ENCODE measurements around the gene GRPEL1.

Gene GRPEL1

DNA sequence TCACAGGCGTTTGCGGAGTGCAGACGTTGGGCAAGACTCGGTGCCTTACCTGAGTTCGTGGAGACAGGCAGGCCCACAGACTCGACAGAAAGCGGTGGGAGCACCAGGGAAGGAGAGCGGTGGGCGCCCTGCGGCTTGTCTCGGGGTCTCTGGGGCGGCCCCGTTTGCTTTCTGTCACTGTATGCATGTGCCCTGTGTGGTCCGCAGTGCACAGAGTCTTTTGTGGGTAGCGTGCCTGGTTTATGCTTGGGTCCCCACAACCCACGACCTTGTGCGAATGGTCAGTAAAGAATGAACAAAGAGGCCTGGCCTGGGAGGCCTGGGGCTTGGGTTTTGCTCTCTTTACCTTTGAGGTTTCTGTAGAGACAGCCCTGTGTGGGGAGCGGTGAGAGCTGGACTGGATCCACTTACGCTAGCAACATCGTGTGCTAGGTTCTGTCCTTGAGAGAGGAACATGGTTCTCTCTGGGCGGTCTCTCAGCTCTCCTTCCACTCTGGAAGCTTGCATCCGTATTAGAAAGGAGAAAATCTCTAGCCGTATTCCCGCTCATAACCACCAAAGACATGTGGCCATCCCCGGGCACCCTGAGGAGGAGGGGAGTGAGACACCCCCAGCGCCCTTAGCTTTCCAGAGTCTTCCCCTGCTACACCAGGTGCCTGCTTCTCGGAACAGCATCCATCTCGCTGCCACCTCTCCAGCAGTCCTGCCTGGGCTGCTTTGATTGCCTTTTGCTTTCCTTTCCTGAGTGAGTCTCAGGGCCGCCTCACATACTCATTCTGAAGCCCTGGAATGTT is 23.5 kb downstream of the GRPEL1 start:
- no peak for DNase-seq (ENCODE audit: low read depth)

DNA sequence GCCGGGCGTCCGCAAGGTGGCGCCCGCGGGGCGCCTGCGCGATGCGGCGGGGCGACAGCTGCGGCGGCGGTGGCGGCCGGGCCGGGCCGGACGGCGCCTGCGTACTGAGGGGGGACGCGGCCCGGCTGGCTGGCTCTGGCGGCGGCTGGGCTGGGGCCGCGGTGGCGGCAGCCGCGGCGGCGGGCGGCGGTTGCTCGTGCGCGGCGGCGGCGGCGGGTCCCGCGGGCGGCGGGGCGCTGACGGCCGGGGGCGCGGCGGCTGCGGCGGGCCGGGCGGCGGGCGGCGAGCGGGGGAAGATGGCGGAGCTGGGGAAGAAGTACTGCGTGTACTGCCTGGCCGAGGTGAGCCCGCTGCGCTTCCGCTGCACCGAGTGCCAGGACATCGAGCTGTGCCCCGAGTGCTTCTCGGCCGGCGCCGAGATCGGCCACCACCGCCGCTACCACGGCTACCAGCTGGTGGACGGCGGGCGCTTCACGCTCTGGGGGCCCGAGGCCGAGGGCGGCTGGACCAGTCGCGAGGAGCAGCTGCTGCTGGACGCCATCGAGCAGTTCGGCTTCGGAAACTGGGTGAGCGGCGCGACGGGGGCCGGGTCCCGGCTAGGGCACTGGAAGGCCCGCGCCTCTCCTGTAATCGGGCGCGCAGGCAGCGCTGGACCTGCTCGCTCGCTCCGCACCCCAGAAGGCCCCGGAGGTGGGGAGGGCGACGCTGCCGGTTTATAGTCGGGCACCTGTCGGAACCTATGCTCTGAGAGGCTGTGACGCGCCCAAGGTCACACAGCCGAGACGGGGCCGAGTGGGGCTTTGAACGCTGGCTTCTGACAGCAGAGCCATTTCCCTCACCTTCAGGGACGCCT is 24.4 kb downstream of the GRPEL1 start, which contains the start of gene TADA2B:
Gene TADA2B, plus strand, starts transcription at position 89 of the 853 bp plus-strand sequence. Its CDS starts 208 bp downstream, at position 297.
- DNase-seq (ENCODE audit: low read depth) = peak; percentile 13

DNA sequence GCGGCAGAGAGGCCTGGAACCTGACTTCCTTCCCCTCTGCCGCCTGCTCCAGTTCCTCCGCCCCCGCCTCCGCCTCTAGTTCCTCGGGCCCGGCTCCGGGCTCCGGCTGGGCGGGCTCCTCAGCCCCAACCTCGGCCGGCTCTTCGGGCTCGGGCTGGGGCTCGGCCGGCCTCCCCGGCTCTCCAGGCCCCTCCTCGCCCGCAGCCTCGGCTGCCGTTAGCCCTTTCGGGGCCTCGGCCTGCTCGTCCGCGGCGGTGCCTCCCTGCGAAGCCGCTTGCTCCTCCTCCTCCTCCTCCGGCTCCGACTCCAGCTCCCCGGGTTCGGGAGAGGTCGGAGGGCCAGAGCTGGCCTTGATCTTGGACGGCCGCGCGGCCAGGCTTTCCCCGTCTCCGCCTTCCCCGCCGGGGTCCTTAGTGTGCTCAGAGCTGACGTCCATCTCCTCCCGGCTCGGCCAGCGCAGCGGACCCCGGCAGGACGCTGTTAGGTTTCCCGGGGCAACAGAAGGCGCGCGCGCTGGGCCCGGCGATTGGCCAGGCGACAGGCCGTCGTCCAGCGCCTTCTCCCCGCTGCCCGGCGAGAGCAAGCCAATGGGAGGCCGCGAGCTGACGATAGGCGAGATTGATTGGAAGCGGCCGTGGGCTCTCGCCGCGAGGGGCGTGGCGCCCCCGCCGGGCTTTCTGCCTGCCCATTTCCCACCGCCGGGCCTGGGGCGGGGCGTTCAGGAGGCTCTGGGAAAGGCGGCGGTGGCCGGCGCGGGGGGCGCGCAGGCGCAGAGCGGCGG is 25.2 kb downstream of the GRPEL1 start:
- DNase-seq (ENCODE audit: low read depth) = peak; percentile 87

DNA sequence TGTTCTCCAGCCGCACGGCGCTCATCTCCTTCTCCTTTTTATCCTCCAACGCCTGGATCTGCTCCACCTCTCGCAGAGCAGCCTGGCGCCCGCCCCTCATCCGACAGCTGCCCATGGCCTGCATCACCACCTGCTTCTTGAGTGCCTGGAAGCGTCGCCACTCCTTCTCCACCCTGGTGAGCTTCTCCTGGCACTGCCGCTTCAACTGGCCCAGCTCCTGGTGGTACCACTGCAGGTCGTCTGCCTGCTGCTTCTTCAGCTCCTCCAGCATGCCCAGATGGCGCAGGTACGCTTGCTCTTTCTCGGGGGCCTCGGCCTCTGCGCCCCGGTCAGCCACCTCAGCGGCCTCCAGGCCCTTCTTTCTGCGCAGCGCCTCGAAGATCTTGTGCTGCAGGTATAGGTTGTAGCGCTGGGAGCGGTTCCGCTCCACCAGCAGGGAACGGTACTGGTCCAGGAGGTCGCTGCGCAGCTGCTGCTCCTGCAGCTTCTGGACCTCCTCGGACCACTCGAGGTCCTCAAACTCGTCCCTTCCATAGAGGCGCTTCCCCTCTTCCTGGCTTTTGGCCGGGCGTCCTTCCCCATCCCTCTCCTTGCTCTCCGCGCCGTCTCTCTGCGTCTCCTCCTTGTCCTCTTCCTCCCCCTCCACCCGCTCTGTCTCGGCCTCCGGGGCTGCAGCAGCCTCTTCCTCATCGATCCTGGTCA is 25.9 kb downstream of the GRPEL1 start:
- DNase-seq (ENCODE audit: low read depth) = no peak

DNA sequence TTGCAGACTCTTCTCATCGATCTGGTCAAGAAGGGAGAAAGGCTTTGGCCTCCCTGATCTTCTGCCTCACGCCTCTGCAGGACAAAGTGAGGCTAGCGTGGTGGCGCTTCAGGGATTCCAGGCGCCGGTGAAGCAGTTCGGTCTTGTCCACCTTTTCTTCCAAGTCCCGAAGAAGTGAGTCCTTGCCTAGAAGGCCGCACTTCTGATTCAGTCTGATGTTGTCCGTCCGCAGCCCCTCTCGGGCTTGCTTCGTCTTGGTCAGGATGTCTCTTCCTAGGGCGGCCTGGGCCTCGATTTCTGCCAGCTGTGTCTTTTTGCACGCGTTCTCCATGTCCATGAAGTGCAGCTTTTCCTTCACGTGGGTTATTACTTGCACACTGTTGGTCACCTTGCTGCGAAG is 26.6 kb downstream of the GRPEL1 start:
- no peak for DNase-seq (ENCODE audit: low read depth)

DNA sequence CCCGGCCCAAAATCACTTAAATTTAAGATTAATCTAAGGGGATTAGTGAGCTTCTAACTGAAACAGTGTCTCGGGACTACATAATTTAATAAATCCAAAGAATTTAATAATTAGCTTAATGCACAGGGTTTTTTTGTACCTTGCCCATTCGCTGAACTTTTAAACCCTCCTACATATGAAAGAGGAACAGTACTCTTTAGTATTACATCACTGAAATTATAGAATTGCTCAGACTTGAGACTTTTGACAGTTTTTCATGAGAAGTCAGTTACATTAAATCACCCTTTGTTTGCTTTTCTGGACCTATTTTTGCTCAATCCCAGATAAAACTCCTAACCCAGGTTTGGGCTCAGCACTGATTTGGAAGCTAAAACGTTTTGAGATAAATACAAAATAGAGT is 27.1 kb downstream of the GRPEL1 start:
- no peak for DNase-seq (ENCODE audit: low read depth)

DNA sequence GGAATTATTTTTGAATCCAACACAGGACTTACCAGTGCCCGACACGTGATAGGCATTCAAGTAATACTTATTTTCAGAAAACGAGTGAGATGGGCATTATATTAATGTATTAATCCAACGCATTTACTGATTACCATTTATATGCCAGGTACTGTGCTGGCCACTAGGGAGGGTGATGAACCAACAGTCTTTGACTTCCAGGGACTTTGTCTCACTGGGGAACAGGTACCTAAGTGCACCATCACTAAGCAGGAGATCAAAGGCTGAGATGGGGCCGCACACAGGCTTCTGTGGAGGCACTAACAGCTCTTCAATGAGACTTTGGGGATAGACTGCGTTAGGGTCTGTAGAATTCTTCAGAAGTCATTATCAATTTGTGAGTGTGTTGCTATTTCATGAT is 30.4 kb downstream of the GRPEL1 start:
- no peak for DNase-seq (ENCODE audit: low read depth)

DNA sequence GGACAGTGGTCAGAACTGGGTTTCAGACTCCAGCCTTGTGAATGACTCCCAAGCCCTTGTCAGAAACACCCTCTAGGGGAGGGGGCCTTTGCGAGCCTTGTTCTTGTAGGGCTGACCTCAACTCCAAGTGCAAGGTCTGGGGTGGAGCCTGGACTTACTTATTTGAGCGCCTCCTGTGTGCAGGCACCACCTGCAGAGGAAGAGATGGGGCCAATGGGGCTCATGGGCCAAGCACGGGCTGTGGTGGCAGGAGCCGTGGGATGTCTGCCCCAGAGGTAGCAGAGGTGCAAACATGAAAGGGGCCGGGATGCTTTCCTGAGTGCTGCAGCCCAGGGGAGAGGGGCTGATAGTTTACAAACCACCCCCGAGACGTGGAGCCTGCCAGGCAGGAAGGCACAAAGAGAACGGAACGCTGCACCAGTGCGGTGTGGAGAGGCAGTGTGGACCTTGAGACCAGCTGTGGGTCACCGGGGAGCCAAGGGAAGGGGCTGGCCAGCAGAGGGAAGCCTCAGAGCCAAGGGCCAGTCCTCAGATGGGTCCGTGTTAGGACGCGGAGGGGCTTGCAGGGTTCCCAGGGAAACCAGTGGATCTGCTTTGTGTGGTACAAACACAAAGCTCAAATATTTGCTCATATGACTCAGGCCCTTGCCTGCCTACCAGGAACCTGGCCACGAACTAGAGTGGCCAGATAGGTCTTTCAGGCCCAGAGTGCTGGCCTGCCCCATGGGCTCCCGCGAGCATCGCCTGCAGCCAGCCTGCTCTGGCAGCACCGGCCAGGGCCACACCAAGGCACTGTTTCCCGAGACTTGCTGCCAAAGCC is 33.4 kb downstream of the GRPEL1 start:
- no peak for DNase-seq (ENCODE audit: low read depth)

DNA sequence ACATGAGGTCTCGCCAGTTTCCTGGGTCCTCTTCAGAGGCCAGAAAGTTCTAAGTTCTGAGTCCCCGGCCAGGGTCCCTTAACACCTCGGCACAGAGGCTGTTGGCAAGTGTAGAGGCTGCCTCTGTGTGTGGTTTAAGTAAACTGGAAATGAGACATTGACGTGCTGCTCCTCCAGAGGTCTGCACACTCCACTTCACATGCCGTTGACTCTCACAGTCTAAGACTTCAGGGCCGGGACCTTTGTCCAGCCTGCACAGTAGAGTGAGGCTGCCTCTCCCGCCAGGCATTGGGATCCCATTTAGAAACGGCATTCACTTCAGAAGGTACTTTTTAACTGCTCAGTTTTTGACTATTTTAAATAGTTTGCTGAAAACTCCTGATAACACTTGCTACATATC is 35.3 kb downstream of the GRPEL1 start:
- no peak for DNase-seq (ENCODE audit: low read depth)

DNA sequence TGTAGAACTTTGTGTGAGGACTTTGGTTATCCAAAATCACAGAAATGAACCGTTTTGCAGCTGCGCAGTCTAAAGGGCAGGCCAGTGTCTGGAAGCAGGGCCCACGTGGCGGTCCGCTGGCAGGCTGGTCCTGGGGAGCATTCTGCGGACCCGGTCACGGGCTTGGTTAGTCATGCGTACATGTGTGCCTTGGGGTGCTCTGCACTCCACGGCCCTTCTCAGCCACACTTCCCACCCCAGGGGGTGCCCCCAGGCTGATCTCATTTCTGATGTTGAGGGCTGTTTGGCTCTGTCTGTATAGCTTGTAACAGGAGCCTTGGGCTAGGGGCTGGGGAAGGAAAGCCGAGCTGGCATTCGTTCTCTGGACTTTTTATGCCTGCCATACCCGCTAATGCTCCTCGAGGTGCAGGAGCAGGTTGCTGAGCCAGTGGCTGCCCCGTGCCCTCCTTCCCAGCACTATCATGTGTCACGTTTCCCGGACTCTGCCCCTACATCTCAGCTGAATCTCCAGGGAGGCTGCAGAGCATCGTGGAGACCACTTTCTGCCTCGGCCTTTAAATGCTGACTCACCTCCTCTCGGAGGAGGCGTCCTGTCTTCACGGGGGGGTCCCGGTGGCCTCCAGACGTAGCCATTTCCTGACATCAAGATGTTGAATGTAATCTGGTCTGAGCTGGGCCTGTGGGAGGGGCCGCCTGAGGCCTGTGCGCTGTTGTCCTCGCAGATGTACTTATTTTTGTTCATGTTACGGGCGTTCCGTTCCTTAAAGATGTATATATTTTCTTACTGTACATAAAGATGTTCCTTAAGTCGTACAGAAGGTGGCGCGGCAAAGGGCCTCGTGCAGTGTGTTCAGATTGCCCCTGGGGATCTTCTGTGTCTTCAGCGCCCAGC is 36.1 kb downstream of the GRPEL1 start:
- no peak for DNase-seq (ENCODE audit: low read depth)

DNA sequence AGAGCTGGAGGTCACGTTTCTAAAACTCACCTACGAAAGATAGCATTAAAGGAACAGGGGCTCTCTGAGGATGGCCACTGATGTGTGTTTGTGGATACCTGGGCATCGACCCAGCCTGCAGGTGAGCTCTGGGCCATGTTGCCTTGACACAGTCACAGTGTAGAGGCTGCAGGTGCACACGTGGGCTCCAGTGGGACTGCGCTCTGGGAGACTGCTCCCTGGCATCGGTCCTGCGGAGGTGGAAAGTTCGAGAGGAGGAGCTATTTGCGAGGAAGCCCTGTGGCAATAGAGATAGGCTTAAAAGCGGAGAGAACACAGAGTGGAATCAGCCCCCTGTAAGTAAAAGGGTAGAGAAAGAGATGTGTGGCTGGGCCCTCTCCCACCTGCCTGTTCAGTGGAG is 37.0 kb downstream of the GRPEL1 start:
- DNase-seq (ENCODE audit: low read depth) = no peak

DNA sequence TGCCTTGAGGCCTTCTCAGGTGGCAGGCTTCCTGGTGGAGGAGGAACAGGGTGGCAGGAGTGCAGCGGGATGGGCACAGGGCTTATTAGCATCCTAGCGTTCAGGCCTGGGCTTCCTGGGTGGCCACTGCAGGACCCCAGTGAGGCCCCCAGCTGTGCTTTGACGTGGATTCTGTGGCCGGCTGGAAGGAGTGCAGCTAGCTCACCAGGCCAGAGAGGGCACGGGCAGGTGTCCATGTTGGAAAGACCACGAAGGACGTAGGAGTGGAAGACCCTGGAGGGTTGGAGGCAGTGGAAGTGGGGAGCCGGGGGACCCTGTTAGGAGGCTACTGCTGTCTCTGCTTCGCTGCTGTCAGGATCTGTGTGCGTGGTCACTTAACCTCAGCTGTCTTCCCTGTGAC is 37.9 kb downstream of the GRPEL1 start:
- no peak for DNase-seq (ENCODE audit: low read depth)

DNA sequence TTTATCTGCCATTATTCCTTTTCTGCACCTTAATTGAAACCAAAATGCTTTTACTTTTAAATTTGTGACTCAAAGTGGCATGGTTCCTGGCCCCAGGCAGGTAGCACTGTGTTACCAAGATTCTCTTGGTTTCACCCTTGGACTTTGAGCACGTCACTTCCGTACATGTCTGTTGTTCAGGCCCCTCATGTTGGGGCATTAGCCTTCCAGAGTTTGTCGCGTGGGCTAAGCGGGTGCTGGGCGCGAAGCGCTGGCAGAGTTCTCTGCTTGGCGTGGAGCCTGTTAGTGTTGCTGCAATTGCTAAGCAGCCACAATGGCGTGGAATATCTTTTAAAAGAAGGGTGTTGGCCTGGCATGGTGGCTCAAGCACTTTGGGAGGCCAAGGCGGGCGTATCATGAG is 38.7 kb downstream of the GRPEL1 start:
- DNase-seq (ENCODE audit: low read depth) = no peak

DNA sequence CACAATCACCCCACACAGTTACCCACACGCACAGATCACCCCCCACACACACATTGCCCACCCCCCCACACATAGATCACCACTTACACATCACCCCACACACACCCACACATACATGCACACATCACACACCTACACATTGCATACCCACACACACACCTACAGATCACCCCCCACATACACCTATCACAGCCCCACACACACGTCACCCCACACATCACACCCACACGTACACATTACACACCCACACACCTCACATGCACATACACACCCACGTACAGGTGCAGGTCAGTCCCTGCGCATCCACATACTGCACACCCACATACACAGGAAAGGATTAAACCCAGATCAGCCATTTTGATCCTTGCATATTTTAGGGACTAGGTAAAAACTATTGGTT is 40.0 kb downstream of the GRPEL1 start:
- DNase-seq (ENCODE audit: low read depth) = no peak

DNA sequence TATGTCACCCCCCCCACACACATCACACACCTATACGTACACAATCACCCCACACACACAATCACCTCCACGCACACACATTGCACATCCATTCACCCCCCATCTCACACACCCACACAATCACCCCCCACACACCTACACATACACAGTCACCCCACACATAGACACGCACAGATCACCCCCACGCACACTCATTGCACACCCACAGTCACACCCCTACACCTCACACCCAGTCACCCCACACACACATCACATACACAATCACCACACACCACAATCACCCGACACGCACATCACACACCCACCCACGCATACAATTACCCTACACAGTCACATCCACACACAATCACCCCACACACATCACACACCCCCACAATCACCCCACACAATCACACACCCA is 40.6 kb downstream of the GRPEL1 start:
- no peak for DNase-seq (ENCODE audit: low read depth)

DNA sequence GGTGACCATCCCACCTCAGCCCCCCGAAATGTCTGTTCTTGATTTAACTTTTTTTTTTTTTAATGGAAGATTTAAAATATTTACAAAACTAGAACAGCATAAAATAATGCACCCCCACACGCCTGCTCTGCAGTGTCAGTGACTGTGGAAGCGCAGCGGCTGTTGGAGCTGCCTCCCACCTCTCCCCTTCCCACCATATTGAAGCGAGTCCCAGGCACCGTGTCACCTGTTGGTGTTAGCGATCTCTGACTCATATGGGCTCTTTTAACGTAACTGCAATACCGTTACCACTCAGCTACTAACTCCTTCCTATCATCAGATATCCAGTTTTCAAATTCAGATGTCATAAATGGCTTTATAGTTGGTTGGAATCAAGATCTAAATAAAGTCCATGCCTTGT is 41.8 kb downstream of the GRPEL1 start:
- DNase-seq (ENCODE audit: low read depth) = no peak

DNA sequence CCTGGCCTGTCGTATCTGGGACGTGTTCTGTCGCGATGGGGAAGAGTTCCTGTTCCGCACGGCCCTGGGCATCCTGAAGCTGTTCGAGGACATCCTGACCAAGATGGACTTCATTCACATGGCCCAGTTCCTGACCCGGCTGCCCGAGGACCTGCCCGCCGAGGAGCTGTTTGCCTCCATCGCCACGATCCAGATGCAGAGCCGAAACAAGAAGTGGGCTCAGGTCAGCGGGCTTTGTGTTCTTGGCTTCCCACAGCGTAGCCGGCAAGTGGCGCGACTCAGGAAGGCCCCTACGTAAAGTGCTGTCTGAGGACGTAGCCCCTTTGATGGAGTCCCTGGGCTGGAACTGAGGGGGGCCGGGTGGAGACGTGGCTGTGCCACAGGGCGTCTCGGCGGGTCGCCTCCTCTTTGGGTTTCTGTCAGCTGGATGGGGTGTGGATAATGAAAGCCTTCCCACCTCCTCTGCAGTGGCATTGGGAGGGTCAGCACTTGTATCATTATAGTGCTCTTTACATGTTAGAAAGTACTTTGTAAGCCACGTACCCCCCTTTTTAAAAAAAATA is 42.7 kb downstream of the GRPEL1 start:
- DNase-seq (ENCODE audit: low read depth) = no peak

DNA sequence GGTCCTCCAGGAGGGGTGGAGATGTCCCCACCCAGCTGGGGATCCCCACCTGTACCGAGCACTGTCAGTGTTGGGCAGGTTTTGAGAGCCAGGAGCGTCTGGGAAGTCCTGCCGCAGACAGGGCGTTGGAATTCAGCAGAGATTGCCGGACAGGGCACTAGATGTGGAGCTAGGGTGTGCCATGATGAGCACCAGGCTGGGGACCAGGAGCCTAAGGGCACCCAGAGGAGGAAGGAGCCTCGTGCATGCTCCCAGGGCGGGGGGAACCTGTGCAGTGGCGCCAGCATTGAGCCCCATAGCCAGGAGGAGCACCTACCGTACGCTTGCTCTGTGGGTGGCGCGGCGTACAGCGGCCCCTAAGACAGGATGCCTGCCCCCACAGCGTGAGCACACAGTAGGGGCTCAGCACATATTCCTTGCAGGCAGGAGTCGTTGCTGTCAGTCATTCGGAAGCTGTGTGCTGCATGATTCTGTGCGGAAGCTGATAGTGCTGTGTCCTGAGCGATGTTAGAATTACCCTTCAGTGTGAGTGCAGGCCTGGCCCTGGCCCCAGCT is 43.5 kb downstream of the GRPEL1 start:
- DNase-seq (ENCODE audit: low read depth) = no peak

DNA sequence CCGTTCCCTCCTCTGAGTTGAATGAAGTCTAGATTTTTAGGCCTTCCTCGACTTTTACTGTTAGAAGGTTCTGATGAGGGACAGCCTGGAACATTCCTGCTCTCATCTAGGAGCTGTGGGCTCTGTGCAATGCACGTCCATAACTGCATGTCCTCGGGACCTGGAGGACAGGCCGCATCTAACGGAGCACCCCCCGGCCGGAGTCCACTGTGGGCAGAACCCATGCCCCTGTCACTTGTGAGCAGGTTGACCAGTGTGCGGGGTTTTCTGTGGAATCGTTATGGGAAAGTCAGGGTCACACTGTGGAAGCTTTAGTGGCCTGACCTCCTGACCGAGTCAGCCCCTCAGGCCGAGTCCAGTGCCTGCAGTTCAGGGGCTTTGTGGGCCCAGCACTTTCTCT is 44.0 kb downstream of the GRPEL1 start:
- no peak for DNase-seq (ENCODE audit: low read depth)

All from stimulated activated CD8-positive, alpha-beta memory T cell treated with anti-CD3 and anti-CD28 coated beads, Interleukin-15, amount 100 ng/mL, for 24 hours (primary cell).